AG08396 (cell line): ENCODE data around the gene ANKS1B.

ENCODE experiments used
- DNase-seq: peaks from one replicate; pipeline ENCODE4 v3.0.0; 2012; ENCODE audit warnings: low spot score, mixed read lengths

ANKS1B gene

GRCh38 chr12:98939926-98940325 is 1044.8 kb downstream of the ANKS1B start:
- DNase-seq: no peak

- DNase-seq: peak; percentile 8
Observed at GRCh38 chr12:98939350-98939749, 1045.4 kb downstream of the ANKS1B start.

DNA sequence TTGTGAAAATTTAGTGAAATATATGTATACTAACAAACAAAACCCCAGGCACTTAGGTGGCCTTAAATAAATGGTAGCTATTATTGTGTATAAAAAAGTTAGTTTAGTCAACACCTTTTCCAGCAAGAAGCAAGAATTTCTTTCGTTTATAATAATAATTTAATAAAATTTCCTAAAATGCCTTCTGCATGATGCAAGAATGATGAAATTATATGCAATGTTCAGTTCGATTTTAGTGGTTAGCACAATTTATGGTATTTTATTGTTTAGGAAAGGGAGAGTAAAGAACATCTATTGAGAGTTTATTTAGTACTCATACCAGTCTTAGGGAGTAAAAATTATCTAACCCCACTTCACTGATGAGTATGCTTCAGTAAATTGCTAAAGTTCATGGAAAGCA is 1048.9 kb downstream of the ANKS1B start:
- DNase-seq: no peak

DNA sequence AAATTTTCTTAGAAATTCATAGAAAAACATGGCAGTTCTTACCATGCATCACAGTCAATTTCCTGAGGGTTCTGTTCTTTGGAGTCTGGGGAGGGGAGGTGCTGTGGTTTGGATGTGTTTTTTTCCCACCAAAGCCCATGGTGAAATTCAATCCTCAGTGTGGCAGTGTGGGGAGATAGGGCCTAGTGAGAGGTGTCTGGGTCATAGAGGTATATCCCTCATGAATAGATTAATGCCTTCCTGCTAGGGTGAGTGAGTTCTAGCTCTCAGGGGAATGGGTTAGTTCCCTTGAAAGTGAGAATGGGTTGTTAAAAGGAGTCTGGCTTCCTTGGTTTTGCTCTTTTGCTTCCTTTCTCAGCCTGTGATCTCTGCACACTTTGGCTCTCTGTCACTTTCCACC is 1061.9 kb downstream of the ANKS1B start:
- DNase-seq: no peak

- DNase-seq: no peak
Observed at GRCh38 chr12:98918176-98918863, 1066.4 kb downstream of the ANKS1B start.

DNA sequence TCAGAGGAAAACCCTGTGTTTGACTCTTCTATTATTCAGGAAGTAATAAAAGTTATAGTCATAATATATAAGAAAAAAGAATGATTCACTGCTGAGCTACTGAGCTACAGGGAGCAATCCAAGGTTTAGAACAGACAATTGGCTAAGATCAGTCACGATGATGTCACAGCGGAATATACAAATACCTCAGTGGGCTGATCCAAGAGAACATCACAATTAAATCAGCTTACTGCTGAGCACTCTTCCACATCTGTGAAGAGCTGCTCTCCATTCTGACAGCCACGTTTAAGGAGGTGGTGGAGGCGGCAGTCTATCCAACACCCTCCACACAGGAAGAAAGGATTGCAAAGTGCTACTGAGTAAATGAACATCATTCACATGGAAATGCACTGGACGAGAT is 1068.6 kb downstream of the ANKS1B start:
- DNase-seq: no peak

DNA sequence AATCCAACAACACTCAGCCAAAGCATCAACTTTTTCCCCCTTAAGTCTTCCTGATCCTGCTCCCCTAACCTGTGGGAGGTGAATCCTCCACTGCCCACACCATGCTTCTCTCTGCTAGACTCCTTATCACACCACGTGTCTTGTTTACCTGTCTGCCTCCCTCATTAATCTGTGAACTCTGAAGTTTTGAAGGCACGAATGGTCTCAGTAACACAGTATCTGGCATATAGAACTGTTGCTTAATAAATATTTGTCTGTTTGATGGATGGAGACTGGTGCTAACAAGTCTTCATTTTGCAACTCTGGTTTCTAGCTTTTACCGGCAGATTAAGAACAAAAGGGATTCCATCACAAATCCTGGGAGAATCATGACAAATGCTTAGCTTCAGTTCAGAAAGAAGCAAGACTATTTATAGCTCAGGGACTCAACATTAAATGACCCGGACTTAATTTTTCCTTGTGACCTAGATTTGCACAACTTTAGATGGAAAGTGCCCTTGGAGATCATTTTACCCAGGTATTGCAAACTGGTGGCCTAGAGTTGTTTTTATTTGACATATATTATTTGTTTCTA is 1072.2 kb downstream of the ANKS1B start:
- DNase-seq: no peak

DNA sequence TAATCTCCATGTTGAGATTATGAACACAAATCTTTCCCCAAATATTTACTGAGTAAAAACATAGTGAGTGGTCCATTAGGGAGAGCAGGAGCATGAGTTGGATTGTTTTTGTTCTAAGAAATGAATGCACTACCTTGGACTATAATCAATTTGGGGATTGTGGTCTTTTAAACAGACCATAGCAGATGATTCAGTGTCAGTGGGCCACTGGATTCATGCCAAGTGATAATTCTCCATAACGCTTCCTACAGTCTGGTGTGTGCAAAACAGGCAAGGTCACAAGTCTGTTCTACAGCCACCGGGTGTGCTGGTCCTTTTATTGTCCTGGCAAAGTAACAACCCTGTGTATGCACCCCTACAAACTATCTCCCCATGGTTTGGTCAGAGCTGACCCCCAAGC is 1073.3 kb downstream of the ANKS1B start:
- DNase-seq: no peak

GRCh38 chr12:98909746-98910145 is 1075.0 kb downstream of the ANKS1B start:
- no peak for DNase-seq

GRCh38 chr12:98908866-98909265 is 1075.9 kb downstream of the ANKS1B start:
- DNase-seq: no peak

DNA sequence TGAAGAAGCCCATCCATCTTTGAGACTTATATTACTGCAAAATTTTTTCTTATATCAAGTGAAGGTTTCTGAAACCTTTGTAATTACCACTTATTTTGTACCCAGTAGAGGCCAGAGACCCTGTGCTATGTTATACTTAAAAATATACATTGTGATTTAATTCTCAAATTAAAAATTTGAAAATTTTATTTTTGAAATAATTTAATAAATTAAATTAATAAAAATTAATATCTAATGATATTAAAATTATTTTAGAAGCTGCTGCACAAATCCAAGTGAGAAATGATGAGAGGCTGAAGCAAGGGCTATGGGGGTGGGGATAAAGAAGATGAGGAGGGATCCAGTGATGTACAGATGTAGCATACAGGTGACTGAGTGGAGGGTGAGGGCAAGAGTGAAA is 1080.9 kb downstream of the ANKS1B start:
- DNase-seq: no peak

DNA sequence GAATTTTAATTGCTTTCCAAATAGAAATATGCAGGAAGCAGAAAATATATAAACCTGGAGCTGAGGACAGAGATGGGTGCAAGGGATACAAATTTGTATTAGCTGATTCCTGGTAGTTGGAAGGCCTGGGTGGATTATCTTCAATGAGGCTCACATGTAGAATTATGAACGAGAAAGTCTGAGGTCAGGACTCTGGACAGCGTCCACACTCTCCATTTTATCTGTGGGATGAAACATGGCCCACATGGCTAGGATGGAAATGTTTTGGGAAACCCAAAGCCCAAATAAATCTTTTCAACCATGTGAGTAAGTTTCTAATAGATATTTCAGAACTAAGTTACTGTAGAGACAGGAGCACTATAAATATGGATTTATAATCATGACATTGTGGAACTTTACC is 1083.5 kb downstream of the ANKS1B start:
- no peak for DNase-seq

- peak; percentile 17 for DNase-seq
Observed at GRCh38 chr12:98896938-98897337, 1087.8 kb downstream of the ANKS1B start.

DNA sequence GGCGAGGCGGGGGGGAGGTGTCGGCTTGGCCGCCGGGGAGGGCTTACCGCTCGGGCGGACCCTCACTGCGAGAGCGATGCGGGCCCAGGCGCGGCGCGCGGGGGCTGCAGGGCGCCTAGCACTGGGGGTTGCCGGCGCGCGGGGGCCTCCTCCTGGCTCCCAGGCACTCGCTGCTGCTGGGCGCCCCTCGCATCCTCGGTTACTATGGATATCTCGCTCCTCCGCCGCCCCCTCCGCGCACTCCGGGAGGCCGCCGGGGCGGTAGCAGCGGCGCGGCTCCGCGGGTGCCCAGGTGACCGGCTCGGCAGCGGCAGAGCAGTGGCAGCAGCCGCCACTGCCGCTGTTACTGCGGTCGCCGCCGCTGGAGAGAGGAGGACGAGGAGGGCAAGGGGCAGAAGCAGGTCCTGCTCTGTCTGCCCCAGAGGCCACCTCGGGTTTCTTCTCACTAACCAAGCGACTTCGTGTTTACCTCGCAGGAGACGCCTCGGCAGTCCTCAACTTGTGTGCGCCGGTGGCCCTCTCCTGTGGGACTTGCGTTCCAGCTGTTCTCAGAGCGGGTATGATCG is 1089.6 kb downstream of the ANKS1B start:
- DNase-seq: no peak

GRCh38 chr12:98894412-98895085 is 1090.2 kb downstream of the ANKS1B start:
- peak; percentile 23 for DNase-seq

DNA sequence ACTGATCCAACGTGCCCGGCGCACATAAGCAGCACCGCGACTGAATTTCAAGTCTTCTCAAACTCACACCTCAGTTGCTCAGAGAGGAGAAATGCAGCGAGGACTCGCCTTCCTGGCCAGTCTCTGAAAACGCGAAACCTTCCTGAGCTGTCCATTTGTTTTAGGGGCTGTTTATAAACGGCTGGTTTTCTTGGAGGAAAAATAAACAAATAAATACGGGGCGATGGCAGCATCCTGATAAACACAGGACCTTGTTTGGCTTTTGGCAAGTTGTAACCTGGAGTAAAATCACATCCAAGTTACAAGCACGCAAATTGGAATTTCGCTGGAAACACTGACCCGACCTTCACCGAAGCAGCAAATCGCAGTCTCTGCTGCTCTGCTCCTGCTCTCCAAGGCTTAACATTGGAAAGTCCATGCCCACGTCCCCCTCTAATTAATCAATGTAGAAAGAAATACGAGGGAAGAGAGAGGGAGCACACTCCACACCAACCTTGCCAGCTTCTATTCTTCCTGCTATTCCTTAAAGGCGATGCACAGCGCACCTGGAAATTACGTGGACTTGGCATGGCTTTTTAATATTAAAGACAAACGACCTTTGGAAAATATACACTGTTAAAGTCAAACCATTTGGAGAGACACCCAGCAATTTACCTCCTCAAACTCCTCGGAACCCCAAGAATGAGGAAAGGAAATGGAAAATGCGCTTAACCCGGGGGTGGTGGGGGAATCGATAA is 1090.9 kb downstream of the ANKS1B start:
- DNase-seq: no peak

GRCh38 chr12:98893126-98893674 is 1091.5 kb downstream of the ANKS1B start:
- peak; percentile 8 for DNase-seq

DNA sequence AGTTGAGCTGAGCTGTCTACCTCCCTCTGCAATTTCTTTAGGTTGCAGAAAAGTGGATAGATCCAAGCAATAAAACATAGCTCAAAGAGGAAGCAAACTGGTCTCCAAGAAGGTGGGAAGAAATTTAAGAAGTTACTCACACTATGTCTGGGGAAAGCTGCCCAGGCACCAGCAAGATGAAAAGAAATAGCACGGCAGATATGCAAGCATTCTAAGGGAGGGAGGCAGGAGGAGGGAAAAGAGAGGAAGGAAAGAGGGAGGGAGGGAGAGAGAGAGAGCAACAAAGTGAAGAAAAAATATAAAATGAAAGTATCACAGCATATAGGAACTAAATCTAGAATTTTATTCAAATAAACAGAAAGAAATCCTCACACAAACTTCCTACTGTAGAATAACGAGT is 1099.0 kb downstream of the ANKS1B start:
- no peak for DNase-seq

GRCh38 chr12:98883231-98883630 is 1101.5 kb downstream of the ANKS1B start:
- DNase-seq: no peak

- no peak for DNase-seq
Observed at GRCh38 chr12:98882526-98882925, 1102.2 kb downstream of the ANKS1B start.

- DNase-seq: no peak
Observed at GRCh38 chr12:98873776-98874175, 1111.0 kb downstream of the ANKS1B start.

GRCh38 chr12:98870504-98870903 is 1114.2 kb downstream of the ANKS1B start:
- DNase-seq: no peak
